Stimulated activated naive CD4-positive, alpha-beta T cell (primary cell): ENCODE results near the gene TMEM250.

Source experiments
- DNase-seq, 6 experiments: peaks; one replicate each; lab custom pipeline; 2025; lab: John Stamatoyannopoulos, UW

TMEM250 gene

DNA sequence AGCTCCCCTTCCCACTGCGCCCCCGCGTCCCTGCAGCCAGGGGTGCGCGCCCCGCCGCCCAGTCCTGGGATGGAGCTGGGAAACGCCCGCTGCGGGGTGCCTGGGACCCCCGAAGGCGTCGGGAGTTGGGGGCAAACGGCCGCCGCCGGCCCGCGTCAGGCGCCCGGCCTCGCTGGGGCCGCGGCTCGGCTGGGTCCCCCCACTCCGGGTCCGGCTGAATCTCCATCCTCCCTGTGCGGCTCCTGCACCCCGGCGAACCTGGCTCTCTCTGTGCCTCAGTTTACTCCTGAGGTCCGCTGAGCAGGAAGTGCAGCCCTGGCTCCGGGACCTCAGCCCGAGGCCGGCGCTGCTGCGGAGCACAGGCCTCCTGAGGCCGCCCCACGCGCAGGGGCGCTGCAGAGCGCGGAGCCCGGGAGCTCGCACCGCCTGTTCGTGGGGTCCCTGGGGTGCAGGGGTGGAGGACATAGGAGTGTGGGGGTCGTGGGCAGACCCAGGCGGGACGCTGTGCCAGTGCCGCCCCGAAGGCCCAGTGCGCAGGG lies 13.9 kb upstream of the TMEM250 start:
- DNase-seq = no peak

DNA sequence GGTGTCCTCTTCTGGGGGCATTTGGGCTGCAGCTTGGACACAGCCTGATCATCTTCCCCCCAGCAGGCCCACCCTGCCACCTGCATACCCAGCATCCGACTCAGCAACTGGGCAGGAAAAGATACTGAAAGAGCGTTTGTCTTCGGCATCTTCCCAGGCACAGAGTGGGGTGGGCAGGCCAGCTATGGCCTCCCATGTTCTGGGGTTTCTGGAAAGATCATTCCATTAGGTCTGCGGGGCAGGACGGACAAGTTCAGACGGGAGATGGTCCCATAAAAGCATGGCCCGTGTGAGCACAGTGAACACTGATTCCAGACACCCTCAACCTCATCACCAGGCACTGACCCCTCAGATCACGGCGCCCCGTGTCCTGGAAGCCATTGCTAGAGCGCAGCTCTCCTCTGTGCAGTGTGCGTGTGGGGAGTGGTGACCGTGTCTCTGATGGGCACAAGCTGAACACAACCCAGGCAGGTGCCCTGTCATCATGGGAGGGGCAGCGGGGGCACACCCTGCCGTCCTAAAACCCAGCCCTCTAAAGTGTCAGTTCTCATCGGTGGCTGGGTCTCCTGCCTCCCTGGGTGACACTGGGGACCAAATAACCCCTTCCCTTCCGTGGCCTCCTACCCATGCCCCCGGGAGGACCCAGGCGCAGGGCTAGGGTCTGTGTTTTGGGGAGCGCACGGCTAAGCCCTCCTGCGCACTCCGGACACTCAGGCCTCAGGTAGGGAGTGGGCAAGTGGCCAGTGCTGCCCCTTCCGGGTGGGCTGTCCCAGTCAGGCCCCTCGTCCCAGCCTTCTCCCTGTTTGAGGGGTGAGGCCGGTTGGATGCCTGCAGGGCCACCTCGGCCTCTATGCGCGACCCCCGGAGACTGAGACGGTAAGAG lies 13.2 kb upstream of the TMEM250 start:
- DNase-seq = no peak

DNA sequence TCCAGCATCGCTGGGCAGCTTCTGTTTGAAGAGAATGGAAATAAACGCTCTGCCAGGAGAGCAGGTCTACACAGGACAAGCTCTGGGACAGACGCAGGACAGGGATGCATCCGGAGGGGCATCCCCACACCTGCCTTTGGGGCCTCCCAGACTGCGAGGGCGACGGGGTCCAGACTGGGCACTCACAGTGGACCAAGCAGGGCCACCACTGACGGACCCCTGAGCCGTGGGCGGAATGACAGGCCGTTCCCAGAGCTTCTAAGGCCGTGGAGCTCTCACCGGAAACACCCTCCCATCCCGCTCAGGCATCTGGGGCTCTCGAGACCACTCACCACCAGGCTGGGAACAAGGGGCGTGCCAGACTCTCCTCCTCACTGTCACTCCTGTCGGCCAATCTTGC lies 10.5 kb upstream of the TMEM250 start:
- DNase-seq = no peak

DNA sequence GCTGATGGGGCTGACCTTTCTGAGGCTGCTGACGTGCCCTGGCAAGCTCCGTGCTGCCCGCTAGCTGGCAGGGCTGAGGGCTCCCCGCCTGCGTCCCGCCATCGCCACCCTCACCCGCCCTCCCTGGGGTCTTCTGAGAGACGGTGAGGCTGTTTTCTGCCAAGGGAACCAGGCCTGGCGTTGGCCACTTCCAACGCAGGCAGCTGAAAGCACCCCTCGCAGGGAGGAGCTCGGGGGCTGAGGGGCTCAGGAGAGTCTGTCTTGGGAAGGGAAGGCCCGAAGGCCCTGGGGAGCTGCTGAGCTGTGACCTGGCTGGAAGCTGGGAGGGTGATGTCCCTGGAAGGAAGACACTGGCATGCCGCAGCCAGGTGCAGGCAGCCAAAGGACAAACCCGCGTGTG lies 9.8 kb upstream of the TMEM250 start:
- DNase-seq = no peak

DNA sequence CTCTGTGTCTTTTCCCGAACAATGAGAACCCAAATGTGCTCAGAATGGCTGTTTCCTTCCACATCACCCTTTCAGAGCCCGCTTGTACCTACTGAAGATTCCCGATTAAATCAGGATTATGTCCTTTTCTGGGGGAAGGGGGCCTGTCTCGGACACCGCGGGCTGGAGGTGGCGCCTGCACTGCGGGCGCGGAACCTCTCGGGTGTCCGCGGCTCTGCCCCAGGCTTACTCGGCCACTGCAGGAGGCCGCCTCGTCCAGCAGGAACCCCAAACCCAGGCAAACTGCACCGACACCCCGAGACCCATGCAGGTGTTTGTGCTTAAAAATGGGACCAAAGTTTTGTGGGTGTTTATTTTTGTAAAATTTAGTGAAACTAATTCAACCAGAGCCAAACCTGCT lies 8.6 kb upstream of the TMEM250 start:
- DNase-seq = no peak

DNA sequence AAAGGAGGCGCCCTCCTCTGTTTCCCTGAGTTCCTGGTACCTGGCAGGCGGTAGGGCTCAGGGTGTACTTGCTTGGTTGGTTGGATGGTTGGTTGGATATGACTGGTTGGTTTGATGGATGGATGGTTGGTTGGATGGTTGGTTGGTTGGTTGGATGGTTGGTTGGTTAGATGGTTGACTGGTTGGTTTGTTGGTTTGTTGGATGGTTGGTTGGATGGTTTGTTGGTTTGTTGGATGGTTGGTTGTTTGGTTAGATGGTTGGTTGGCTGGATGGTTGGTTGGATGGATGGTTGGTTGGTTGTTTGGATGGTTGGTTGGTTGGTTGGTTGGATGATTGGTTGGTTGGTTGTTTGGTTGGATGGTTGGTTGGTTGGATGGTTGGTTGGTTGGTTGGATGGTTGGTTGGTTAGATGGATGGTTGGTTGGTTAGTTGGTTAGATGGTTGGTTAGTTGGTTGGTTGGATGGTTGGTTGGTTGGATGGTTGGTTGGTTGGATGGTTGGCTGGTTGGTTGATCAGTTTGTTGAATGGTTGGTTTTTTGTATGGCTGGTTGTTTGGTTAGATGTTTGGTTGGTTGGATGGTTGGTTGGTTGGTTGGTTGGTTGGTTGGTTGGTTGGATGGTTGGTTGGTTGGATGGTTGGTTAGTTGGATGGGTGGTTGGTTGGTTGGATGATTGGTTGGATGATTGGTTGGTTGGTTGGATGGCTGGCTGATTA lies 6.5 kb upstream of the TMEM250 start:
- no peak for DNase-seq

DNA sequence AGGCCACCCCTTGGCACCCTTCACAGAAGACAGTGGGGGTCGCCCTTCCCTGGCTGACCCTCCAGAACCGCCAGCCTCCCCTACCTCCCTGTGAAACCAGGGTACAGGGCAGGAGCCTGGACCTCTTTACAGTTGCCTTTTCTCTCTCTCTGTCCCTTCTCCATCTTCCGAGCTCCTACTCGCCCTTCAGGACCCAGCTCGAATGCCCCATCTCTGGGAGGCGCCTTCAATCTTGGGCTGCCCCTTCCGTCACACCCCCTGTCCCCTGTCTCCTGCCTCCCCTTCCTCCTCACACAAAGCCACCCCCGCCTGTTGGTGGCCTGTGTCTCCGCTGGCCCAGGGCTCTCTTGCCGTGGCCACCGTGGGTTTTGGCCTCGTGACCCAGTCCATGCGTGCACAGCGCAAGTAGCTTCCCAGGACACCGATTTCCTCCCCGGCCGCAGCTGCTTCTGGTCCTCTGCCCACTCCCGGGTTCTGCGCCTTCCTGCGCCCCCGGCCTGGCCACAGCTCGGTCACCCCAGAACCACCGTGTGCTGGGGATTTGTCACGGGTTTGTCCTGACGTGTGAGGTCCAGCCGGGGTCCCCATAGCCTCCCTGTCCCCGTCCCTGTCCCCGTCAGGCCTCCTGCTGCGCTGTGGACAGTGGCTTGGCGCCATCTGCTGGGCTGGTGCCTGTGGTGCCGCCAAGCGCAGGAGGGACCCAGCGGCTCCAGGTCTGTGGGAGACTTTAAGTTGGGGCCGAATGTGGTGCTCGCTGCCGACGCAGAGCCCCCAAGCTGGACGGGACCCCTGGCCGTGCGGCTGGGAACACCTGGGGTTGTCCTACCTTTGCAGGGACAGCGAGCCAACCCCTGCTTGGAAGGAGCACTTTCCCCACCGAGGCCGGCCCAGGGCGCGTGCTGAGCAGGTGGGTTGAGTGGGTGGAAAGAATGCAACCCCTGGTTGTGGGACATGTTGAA lies 4.0 kb upstream of the TMEM250 start:
- DNase-seq = peak; percentile 26 to 79 (median 68)

DNA sequence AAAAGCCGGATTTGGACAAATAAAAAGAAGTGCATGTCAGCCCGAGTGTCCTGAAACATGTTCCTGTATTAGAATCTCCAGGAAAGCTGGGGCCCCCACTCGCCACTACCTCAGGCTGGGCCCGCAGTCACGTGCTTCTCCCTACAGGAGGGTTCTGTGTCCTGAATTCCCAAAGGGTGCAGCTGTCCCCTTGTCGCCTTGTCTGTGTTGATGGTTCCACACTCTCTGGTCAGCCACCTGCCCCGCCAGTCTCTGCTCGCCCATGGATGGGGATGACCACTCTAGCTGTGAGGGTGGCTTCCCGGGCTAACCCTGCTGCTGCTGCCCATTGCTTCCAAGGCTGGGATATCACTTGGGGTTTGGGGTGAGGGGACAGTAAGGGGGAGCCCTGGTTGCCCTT lies 3.1 kb upstream of the TMEM250 start:
- no peak for DNase-seq

DNA sequence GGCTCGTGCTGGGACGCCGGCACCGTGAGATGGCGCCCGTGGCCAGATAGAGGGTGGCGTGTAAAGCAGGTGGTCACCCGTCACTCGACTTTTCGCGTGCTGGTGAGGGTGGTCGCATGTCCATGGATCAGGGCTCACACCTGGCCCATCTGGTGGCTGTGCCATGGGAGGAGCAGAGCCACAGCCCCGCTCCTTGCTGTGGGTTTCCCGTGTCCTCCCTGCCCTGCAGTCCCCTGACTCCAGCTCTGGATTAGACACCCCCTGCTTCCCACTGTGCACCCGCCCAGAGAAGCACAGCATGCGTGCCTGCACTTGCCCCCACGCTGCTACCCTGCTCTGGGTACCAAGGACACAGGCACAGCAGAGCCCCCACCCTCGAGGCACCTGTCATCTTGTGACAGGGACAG lies 1.8 kb upstream of the TMEM250 start:
- DNase-seq = no peak

DNA sequence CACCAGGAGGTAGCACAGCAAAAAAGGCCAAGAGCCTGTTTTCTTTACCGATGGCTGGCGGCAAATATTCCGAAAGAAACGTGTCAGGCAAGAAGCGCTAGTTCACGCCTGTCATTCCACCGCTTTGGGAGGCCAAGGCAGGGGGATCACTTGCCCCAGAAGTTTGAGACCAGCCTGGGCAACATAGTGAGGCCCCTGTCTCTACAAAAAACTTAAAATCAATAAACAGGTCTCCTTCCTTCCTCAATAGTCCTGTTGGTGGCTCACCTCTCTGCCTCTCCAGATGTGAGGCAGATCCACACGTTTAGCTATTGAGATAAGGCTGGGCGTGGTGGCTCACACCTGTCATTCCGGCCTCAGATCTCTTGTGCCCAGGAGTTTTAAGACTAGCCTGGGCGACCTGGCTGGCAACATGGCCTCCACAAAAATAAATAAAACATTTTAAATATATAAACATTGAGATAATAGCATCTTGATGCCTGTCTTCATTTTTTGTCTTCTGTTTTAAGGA lies 1.3 kb upstream of the TMEM250 start:
- no peak for DNase-seq

DNA sequence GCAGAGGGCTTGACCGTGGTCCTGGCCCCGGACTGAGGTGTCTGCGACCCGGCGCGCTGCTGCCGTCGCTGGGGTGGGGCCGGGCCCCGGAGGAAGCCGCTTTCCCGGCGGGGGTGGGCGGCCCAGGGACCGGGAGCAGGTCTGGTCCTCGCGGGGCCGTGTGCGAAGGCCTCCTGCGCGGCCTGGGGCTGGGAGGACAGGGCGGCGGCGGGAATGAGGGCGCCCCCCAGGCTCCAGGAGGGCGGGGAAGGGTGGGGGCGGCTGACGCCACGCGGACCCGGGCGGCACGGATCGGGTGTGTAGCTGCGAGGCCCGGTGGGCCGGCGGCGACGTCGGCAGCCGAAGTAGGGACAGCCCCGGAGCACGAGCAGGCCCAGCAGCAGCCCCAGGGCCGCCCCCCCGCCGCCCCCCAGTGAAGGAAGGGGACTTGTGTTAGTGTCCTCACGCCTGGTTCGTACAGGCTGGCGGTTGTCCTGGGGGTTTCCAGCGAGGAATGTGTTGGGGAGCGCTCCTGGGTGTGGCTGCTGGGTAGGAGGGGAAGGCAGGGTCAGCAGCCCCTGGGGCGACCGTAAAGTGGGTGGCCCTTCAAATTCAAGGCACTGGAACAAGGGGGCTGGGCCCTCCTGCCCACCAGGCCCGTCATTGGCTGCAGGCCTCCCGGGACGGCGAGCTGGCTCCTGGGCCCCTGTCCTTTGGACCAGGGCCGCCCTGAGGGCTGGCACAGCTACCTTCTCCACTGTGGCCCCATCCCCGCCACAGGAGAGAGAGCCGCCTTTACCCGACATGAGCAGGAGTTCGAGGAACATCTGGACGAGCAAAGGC lies 597 bp upstream of the TMEM250 start:
- peak in 4 of 6 experiments; percentile 16 to 54 (median 33) for DNase-seq

DNA sequence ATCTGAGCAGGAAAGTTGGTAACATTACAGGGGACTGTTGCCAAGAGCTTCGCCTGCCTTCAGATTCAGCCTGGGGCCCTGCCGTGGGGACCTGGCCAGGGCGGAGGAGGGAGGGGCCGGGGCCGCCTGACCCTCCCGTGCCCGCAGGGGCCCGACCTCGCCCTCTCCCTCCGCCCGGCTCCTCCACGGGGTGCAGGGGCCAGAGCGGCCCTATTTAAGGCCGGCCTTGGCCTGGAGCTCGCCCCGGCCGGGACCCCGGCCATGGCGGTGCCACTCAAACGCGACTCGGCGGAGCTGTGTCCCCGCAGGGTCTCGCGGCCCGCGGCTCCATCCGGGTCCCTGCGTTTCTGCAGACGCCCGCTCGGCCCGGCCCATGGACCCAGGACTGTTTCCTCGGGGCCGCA lies 757 bp downstream of the TMEM250 start:
- no peak for DNase-seq

DNA sequence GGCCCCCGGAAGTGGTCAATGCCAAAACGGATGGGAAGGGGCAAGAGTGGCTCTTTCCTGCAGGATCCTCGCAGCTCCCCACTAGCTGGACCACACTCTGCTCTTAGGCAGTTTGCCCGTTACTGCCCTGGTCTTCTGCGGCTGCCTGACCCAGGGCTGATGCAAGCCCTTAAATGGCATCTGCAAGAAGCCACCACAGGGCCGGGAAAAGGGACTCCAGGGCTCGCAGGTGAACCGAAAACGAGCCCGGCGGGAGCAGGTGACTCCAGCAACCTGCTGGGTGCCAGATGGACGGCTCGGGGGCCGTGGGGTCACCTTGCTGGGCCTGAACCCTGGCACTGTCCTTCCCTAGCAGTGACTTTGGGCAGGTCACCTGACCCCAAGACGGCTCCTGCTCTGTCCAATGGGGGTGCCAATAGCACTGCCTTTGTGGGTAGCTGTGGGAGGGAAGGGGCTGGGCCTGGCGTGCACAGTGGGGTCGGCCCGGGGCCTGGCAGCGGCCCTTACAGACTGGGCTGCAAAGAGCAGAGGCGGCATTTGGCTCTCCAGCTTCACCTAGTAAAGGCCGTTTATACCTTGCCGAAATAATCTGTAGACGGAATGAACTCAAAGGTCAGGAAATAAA lies 1.3 kb downstream of the TMEM250 start:
- DNase-seq = peak in 1 of 6 experiments; percentile 22

DNA sequence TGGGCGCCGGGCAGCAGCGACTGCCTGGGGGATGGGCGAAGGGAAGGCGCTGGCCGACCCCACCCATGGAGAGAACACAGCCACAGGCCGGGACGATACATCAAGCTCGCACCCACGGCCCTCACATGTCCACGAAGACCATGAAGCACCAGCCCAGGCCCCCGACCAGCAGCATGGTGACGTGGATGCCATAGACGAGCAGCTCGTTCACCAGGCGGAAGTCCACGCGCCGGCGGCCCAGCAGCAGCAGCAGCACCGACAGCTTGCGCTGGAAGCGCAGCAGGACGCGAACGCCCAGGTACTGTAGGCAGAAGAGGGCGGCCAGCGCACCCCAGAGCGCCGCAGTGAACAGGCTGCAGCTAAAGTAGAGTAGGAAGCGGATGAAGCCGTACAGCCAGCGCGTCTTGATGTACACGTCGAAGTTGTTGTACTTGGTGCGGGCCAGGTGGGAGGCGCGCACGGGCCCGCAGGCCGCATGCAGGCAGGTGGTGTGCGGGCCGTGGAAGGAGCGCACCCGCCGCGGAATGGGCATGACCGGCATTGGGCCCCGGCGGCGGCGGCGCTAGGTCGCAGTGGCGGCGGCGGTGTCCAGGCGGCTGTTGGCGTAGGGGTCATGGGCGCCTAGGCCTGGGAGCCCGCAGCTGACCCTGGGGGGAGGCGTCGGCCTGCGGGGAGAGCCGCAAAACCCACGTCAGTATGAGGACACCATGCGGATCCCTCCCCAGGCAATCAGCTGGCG lies 2.1 kb downstream of the TMEM250 start:
- no peak for DNase-seq

DNA sequence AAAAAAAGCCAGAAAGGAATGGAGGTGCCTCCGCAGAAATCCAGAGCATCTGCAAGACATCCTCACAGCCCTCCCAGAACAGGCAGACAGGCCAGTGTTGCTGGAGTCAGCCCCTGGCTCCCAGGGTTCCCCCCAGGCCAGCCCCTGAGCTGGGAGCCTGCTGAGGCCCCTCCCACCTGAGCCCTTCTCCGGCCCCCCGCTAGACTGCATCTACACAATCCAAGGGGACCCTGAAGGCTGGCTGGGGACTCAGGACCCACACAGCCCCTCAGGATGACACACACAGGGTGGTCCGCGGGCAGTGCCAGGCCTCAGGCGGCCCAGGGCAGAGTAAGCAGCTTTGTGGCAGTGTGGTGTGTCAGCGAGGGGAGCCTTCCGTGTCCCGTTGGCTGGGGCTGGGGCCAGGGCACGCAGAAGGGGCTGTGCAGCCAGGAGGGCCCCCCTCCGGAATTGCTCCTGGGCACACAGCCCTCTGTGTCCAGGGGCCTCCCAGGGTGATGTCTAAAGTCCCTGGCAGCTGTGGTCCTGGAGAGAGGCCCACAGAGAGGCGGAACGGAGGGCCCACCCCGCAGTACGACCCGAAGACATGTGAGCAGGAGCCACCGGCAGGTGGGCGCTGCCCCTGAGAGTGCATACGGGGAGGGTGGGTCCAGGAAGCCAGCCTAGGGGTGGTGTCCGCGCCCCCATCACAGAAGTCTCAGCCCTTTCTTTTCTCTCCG lies 2.9 kb downstream of the TMEM250 start:
- DNase-seq = no peak

DNA sequence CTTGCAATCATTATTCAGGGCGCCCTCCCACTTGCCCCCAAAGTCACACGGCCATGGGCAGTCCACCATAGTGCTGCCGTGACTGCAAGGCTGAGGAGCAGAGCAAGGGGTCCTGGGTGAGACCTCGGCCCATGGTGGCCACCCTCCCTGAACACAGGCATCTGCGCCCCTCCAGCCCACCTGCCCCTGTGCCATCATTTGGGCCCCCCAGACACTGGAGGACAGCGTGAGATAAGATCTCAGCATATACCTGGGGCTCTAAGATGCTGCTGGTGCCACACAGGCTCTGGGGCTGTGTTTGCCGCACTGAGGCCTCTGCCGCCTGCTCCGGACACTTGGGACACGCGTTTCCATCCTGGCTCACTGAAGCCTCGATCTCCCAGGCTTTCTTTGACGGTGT lies 3.5 kb downstream of the TMEM250 start:
- DNase-seq = no peak

DNA sequence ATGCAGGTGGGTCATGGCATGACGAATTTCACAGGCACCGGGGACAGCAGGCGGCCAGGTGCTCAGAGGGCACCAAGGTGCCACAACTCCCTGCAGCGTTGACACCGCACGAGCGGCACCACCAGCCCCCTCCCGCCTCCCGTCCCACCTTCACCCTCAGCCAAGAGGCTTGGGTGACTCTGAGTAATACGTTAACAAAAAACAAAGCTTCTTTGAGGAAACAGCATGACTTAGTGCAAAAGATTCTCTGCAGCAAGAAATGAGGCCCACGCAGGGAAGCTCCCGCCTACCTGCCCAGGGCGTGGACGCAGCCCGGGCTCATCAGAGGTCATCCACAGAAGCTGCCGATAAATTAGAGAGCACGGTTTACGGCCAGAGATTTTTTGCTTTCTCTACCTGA lies 4.1 kb downstream of the TMEM250 start:
- no peak for DNase-seq

DNA sequence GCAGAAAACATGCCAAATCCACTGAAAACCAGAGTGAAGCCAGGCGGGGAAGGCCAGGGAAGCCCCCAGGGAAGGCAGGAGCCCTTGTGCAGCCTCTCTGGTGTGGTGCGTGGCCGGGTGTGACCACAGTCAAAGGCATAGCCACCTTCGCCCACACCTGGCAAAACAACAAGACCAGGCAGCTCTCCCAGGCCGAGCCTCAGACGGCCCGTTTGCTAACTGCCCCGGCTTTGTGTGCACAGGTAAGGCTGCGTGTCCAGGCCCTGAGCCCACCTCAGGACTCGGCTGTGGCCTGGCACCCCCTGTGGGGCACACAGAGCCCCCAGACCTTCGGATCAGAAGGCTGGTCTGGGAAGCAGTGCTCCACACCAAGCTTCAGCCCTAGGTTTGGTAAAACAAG lies 6.1 kb downstream of the TMEM250 start:
- no peak for DNase-seq

DNA sequence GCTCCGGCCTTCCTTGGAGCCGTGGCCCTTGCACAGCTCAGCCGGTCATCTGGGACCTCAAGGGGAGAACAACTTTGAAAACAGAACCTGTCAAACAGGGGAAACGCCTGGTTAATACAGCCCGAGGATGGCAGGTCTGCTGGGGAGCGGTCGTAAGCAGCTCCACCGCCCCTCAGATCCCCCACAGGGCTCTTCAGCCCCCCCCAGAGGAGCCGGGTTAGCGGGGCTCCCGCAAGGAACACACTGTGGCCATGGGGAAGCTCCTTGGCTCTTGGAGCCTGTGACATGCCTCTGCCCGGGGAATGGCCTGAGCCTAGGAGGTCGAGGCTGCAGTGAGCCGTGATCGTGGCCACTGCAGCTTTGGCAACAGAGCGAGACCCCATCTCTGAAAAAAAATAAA lies 6.8 kb downstream of the TMEM250 start:
- DNase-seq = no peak
